Measurements from ENCODE around the gene TBC1D24.

Gene TBC1D24

GRCh38 chr16:2484898-2485508, 10.1 kb downstream of the TBC1D24 start:
- H3K9me3 ChIP-seq (ENCODE audit: insufficient read depth, low read length): no peaks in the 10 kb centered on the region
- no peaks in the 10 kb centered on the region for H3F3A ChIP-seq (ENCODE audit: insufficient read depth)
- H3K4me3 ChIP-seq (ENCODE audit: insufficient read depth, low read length, poor library complexity, severe bottlenecking): no peak overlapping the region
- no peaks in the 10 kb centered on the region for H3K36me3 ChIP-seq (ENCODE audit: low read length)
- no peaks in the 10 kb centered on the region for H3K9me2 ChIP-seq (replicated peaks; ENCODE audit: insufficient read depth, low read length)
- H3K79me2 ChIP-seq (ENCODE audit: insufficient read depth, low read length): no peaks in the 10 kb centered on the region; the same call in 1 of the 2 replicates
- H3K27me3 ChIP-seq (ENCODE audit: low read length): no peaks in the 10 kb centered on the region
- TF ChIP-seq EZH2phosphoT487 (conservative IDR thresholded peaks at IDR 0.05; ENCODE audit: low read length) (no peak), CTCF (IDR thresholded peaks at IDR 0.05; ENCODE audit: insufficient read depth, low read length, poor library complexity, severe bottlenecking) (no peak)
- H4K20me1 ChIP-seq (ENCODE audit: low read depth, low read length): no peaks in the 10 kb centered on the region
- no peak overlapping the region for H2AFZ ChIP-seq (ENCODE audit: low read depth, low read length, severe bottlenecking)
- H3K4me2 ChIP-seq (ENCODE audit: low read depth, low read length, poor library complexity, severe bottlenecking): no peak overlapping the region
- H3K27ac ChIP-seq (ENCODE audit: low read depth, low read length): no peak overlapping the region
- no peak overlapping the region for H3K9ac ChIP-seq (ENCODE audit: low read length)

- Histone ChIP-seq H4K20me1 (ENCODE audit: low read depth, low read length) (no peaks in the 10 kb centered on the region), H3K27me3 (ENCODE audit: low read length) (no peaks in the 10 kb centered on the region), H3K4me2 (ENCODE audit: low read depth, low read length, poor library complexity, severe bottlenecking) (no peak overlapping the region), H3F3A (ENCODE audit: insufficient read depth) (no peaks in the 10 kb centered on the region), H3K79me2 (ENCODE audit: insufficient read depth, low read length) (no peaks in the 10 kb centered on the region; the same call in 1 of the 2 replicates), H2AFZ (ENCODE audit: low read depth, low read length, severe bottlenecking) (no peak overlapping the region), H3K27ac (ENCODE audit: low read depth, low read length) (no peak overlapping the region), H3K9me2 (replicated peaks; ENCODE audit: insufficient read depth, low read length) (no peaks in the 10 kb centered on the region), H3K9me3 (ENCODE audit: insufficient read depth, low read length) (no peaks in the 10 kb centered on the region), H3K9ac (ENCODE audit: low read length) (no peak overlapping the region), H3K36me3 (ENCODE audit: low read length) (no peaks in the 10 kb centered on the region), H3K4me3 (ENCODE audit: insufficient read depth, low read length, poor library complexity, severe bottlenecking) (no peak overlapping the region)
- no peak for TF ChIP-seq EZH2phosphoT487 (conservative IDR thresholded peaks at IDR 0.05; ENCODE audit: low read length)
- no peak for TF ChIP-seq CTCF (IDR thresholded peaks at IDR 0.05; ENCODE audit: insufficient read depth, low read length, poor library complexity, severe bottlenecking)
Observed at GRCh38 chr16:2485811-2486507, 11.0 kb downstream of the TBC1D24 start.

- H3K4me2 ChIP-seq (ENCODE audit: low read depth, low read length, poor library complexity, severe bottlenecking): no peak overlapping the region
- no peaks in the 10 kb centered on the region for H3K9me2 ChIP-seq (replicated peaks; ENCODE audit: insufficient read depth, low read length)
- H2AFZ ChIP-seq (ENCODE audit: low read depth, low read length, severe bottlenecking): no peak overlapping the region
- H3K4me3 ChIP-seq (ENCODE audit: insufficient read depth, low read length, poor library complexity, severe bottlenecking): no peak overlapping the region
- H3K27me3 ChIP-seq (ENCODE audit: low read length): no peaks in the 10 kb centered on the region
- no peaks in the 10 kb centered on the region; the same call in 1 of the 2 replicates for H3K79me2 ChIP-seq (ENCODE audit: insufficient read depth, low read length)
- no peaks in the 10 kb centered on the region for H3K36me3 ChIP-seq (ENCODE audit: low read length)
- no peaks in the 10 kb centered on the region for H4K20me1 ChIP-seq (ENCODE audit: low read depth, low read length)
- no peak overlapping the region for H3K27ac ChIP-seq (ENCODE audit: low read depth, low read length)
- TF ChIP-seq EZH2phosphoT487 (conservative IDR thresholded peaks at IDR 0.05; ENCODE audit: low read length): no peak
- no peaks in the 10 kb centered on the region for H3K9me3 ChIP-seq (ENCODE audit: insufficient read depth, low read length)
- no peak overlapping the region for H3K9ac ChIP-seq (ENCODE audit: low read length)
- H3F3A ChIP-seq (ENCODE audit: insufficient read depth): no peaks in the 10 kb centered on the region
Observed at GRCh38 chr16:2486645-2487516, 12.0 kb downstream of the TBC1D24 start.

All from SU-DHL-6 (cell line).